T-cell (primary cell): ENCODE results near the gene FRMD5. TPM values are rescaled to one million over a fixed set of nuclear protein-coding genes. Genes with fewer than 3 reads are reported as not detected.

ENCODE experiments used
- ATAC-seq, 4 experiments: fragments of 200-7000 bp in 3 of 4; fragments of 150-1000 bp in 1 of 4; cut with Tn5 transposase; replicated peaks in 1 of 4; 1 replicate in 3 of 4; 2 replicates in 1 of 4; pipeline ENCODE4 v1.10.0; 2021; ENCODE audit warnings: moderate library complexity in 3 of 4, mild to moderate bottlenecking in 2 of 4, moderate number of reproducible peaks in 1 of 4
- CTCF ChIA-PET, 2 donors: fragments of 300-600 bp; sonication (Branson Sonifier 250); formaldehyde crosslinking; loops; one replicate each; lab custom pipeline; 2022; ENCODE audit warnings: antibody characterized with exemption in 2 of 2; lab: Charles Lee
- POLR2A ChIA-PET, 2 donors: fragments of 300-600 bp; sonication (Branson Sonifier 250); formaldehyde crosslinking; loops; one replicate each; lab custom pipeline; 2022; ENCODE audit warnings: antibody characterized with exemption in 2 of 2; lab: Charles Lee
- DNase-seq, 35 experiments: peaks; one replicate each; pipeline versions ENCODE4 v3.0.0 to v3.0.0-alpha.2; 2013 to 2023
- H3K27ac ChIP-seq: one replicate; pipeline ENCODE4 v1.5.1; 2013; ENCODE audit warnings: low read length
- H3K27me3 ChIP-seq, 2 experiments: replicated peaks in 1 of 2; 1 replicate in 1 of 2; 2 replicates in 1 of 2; pipeline versions ENCODE4 v1.6.1 to v1.7.0; 2013; ENCODE audit warnings: low read length in 1 of 2, mixed read lengths in 1 of 2; ENCODE audit not compliant: control insufficient read depth in 2 of 2, insufficient read depth in 2 of 2; ENCODE audit errors: extremely low read depth in 1 of 2
- H3K36me3 ChIP-seq, 2 donors: 1 replicate in 1 of 2; 2 replicates in 1 of 2; pipeline versions ENCODE4 v1.6.1 to v1.7.0; 2013; ENCODE audit warnings: low read length in 1 of 2; ENCODE audit not compliant: control insufficient read depth in 2 of 2, insufficient read depth in 1 of 2; ENCODE audit errors: extremely low read depth in 1 of 2
- H3K4me1 ChIP-seq, 2 experiments: 1 replicate in 1 of 2; 2 replicates in 1 of 2; pipeline versions ENCODE4 v1.6.1 to v1.7.0; 2013; ENCODE audit warnings: low read length in 2 of 2, mixed read lengths in 1 of 2; ENCODE audit not compliant: insufficient read depth in 2 of 2, control insufficient read depth in 1 of 2; ENCODE audit errors: extremely low read depth in 1 of 2
- H3K4me3 ChIP-seq, 2 donors: 1 replicate in 1 of 2; 2 replicates in 1 of 2; pipeline versions ENCODE4 v1.5.1 to v1.7.0; 2013; ENCODE audit warnings: mild to moderate bottlenecking in 2 of 2, low read length in 1 of 2, moderate library complexity in 1 of 2; ENCODE audit not compliant: control insufficient read depth in 1 of 2; ENCODE audit errors: extremely low read depth in 1 of 2
- H3K9me3 ChIP-seq: 2 replicates; pipeline ENCODE4 v1.7.0; 2013
- H3K27ac Mint-ChIP-seq, 2 donors: one replicate each; pipeline ENCODE4 v1.8.0; 2020 to 2021; ENCODE audit warnings: mild to moderate bottlenecking in 2 of 2, mixed read lengths in 2 of 2
- H3K27me3 Mint-ChIP-seq, 2 donors: one replicate each; pipeline ENCODE4 v1.8.0; 2021 to 2022; ENCODE audit warnings: mixed read lengths in 2 of 2
- H3K36me3 Mint-ChIP-seq: one replicate; pipeline ENCODE4 v1.8.0; 2021; ENCODE audit warnings: mixed read lengths
- H3K4me1 Mint-ChIP-seq, 3 donors: one replicate each; pipeline ENCODE4 v1.8.0; 2020 to 2022; ENCODE audit warnings: mixed read lengths in 3 of 3, mild to moderate bottlenecking in 1 of 3
- H3K4me3 Mint-ChIP-seq, 3 donors: one replicate each; pipeline ENCODE4 v1.8.0; 2020 to 2022; ENCODE audit warnings: mild to moderate bottlenecking in 3 of 3, mixed read lengths in 3 of 3, moderate library complexity in 3 of 3
- H3K9me3 Mint-ChIP-seq, 3 donors: one replicate each; pipeline ENCODE4 v1.8.0; 2020 to 2022; ENCODE audit warnings: mixed read lengths in 3 of 3
- WGBS: methylation state at CpG from one replicate; pipeline ENCODE4 v1.1.5; 2013; ENCODE audit warnings: missing lambda C conversion rate; ENCODE audit not compliant: insufficient coverage; 5-methylcytosine and 5-hydroxymethylcytosine counted together
- total RNA-seq, 35 experiments: library from RNA in 6 of 35; stranded (reverse) in 6 of 35; fragments of 120-200 nt in 1 of 35; gene quantifications; one replicate each; pipeline versions ENCODE4 v1.2.1 to v1.2.4 and lab custom pipeline; 2013 to 2026

Gene FRMD5
- total RNA-seq, 5 donors from 2014 or later (not counting 1 experiment from before 2014, with no cell fraction given): 0.09 to 0.26 (median 0.23) TPM; not detected in 2

DNA sequence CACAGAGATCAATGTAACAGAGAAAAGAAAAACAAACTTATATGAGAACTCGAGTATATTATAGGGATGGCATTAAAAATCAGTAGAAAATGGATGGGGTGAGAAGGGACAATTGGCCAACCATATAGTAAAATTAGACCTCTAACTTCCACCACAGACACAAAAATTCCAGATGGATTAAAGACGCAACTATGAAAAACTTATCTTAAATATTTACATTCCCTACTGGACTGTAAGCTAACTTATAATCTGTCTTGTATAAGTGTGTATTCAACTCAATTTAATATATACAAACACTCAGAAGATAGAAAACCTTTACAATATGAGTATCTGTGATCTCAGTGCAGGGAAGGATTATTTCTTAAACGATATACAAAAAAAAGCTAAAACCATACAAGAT, 373.6 kb downstream of the FRMD5 start:
- DNase-seq (no peak), ATAC-seq (no peak)
- CTCF ChIA-PET: no interaction called here
- Histone ChIP-seq H3K4me3 (no peak overlapping the region), H3K27me3 (no peaks in the 10 kb centered on the region), H3K9me3 (no peaks in the 10 kb centered on the region), H3K27ac (no peak overlapping the region), H3K4me1 (peaks cover 20 to 48% of the 10 kb centered on the region in 2 experiments), H3K36me3 (peaks cover 7 to 9% of the 10 kb centered on the region in 2 donors)
- peaks cover 40 to 63% (median 52%) of the 10 kb centered on the region in 3 donors for H3K4me1 Mint-ChIP-seq
- peaks cover 9% of the 10 kb centered on the region for H3K36me3 Mint-ChIP-seq
- H3K9me3 Mint-ChIP-seq: no peaks in the 10 kb centered on the region
- POLR2A ChIA-PET: interaction anchor here (0.6 to 2.8 kb wide), 7 partner anchors 21 to 485 kb away, joined by 4 to 10 read pairs (median 7); partner anchors contain the start of genes HYPK (in 2 of the 2), SERF2 (in 1 of the 2) and SERINC4 (in 1 of the 2)
- peak overlapping the region; percentile 7 to 41 for H3K27ac Mint-ChIP-seq
- H3K4me3 Mint-ChIP-seq: peak overlapping the region; percentile 18 to 99 (median 37)
- WGBS: no CpG with 5 or more reads among the region's 3 CpGs
- no peaks in the 10 kb centered on the region for H3K27me3 Mint-ChIP-seq

Other genes with a start within 250 kb of the FRMD5 start
- 10 to 100 TPM; 44.2 to 58.3 (median 47.5) TPM for gene GOLM2, start 93.4 kb upstream of the FRMD5 start, total RNA-seq
- gene CTDSPL2, start 232.4 kb upstream of the FRMD5 start, total RNA-seq: 10 to 100 TPM; 59.7 to 76.7 (median 71.0) TPM